Hepatocyte (in vitro differentiated cells): Measurements from ENCODE around the gene STYK1.

ENCODE experiments used
- CTCF ChIP-seq: fragments of 200-600 bp; sonication (generic); IDR thresholded peaks from 2 replicates; pipeline ENCODE4 v1.5.1; 2016; ENCODE audit warnings: antibody characterized with exemption, mild to moderate bottlenecking; ENCODE audit not compliant: poor library complexity
- EZH2phosphoT487 ChIP-seq: fragments of 200-600 bp; sonication (generic); IDR thresholded peaks from one replicate; pipeline ENCODE4 v1.6.1; 2018; ENCODE audit warnings: antibody characterized with exemption, mild to moderate bottlenecking, low read depth, moderate library complexity; ENCODE audit not compliant: unreplicated experiment, severe bottlenecking

DNA sequence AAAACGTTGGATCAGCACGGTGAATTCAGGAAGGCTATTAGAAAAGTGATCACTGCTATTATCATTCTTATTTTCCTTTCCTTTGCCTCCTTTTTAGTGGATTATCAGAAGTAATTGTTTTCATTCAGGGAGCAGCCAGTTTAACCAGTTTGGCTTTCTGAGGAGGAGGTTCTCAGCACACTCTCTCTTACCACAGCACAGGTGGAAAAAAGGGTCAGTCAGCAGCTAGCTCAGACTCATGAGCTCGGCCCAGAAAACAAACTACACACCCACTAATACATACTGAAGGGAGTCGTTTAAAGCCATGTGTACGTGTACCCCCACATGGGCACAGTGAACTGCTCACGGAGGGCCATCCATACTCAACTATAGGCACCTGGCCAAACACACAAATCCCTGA is 37.2 kb downstream of the STYK1 start:
- TF ChIP-seq CTCF (no peak), EZH2phosphoT487 (no peak)
